HG02798 (cell line): Measurements from ENCODE around the gene DNAJA2.
"Not testable (repeated sequence)": the region's sequence is repeated elsewhere in the genome, so short reads cannot be mapped to it uniquely, and the experiment has no call there.

Experiments
- ATAC-seq: cut with Tn5 transposase; IDR thresholded peaks from one replicate; pipeline ENCODE4 v1.9.1; 2021; ENCODE audit warnings: mild to moderate bottlenecking; ENCODE audit not compliant: unreplicated experiment, poor library complexity

The DNAJA2 gene

GRCh38 chr16:46975908-46976470 lies 2.5 kb upstream of the DNAJA2 start:
- ATAC-seq, result no peak

GRCh38 chr16:46975165-46975564 lies 1.7 kb upstream of the DNAJA2 start:
- ATAC-seq, result no peak

- ATAC-seq, result peak; percentile 30
Observed at GRCh38 chr16:46974352-46974751, 878 bp upstream of the DNAJA2 start.

- no peak for ATAC-seq
Observed at GRCh38 chr16:46973996-46974324, 486 bp upstream of the DNAJA2 start.

- ATAC-seq, result peak; percentile 67
Observed at GRCh38 chr16:46972429-46973206, 856 bp downstream of the DNAJA2 start.

- ATAC-seq, result no peak
Observed at GRCh38 chr16:46971271-46971670, 2.2 kb downstream of the DNAJA2 start.

- ATAC-seq, result no peak
Observed at GRCh38 chr16:46970089-46970488, 3.4 kb downstream of the DNAJA2 start.

- ATAC-seq, result no peak
Observed at GRCh38 chr16:46968063-46968435, 5.4 kb downstream of the DNAJA2 start.

GRCh38 chr16:46962629-46963028 lies 10.8 kb downstream of the DNAJA2 start:
- no peak for ATAC-seq

GRCh38 chr16:46961373-46962353 lies 11.8 kb downstream of the DNAJA2 start:
- ATAC-seq, result no peak

- no peak for ATAC-seq
Observed at GRCh38 chr16:46954562-46954961, 18.9 kb downstream of the DNAJA2 start.

- no peak for ATAC-seq
Observed at GRCh38 chr16:46950009-46950408, 23.5 kb downstream of the DNAJA2 start.

- ATAC-seq, result no peak
Observed at GRCh38 chr16:46949241-46949892, 24.1 kb downstream of the DNAJA2 start.

- ATAC-seq, result no peak
Observed at GRCh38 chr16:46948548-46949166, 24.8 kb downstream of the DNAJA2 start.

- ATAC-seq, result peak; percentile 73
Observed at GRCh38 chr16:46947900-46948547, 25.4 kb downstream of the DNAJA2 start.

GRCh38 chr16:46944713-46945112 lies 28.8 kb downstream of the DNAJA2 start:
- not testable (repeated sequence) for ATAC-seq

GRCh38 chr16:46937536-46937935 lies 35.9 kb downstream of the DNAJA2 start:
- no peak for ATAC-seq

- ATAC-seq, result peak; percentile 43
Observed at GRCh38 chr16:46932802-46933201, 40.7 kb downstream of the DNAJA2 start.

GRCh38 chr16:46930861-46931260 lies 42.6 kb downstream of the DNAJA2 start:
- no peak for ATAC-seq
